Neural cell (in vitro differentiated cells): ENCODE measurements around the gene STEAP2. TPM values are rescaled to one million over a fixed set of nuclear protein-coding genes. Genes with fewer than 3 reads are reported as not detected.
A peak's percentile ranks its signal among the peaks of the same experiment; 100 is the strongest.

Experiments used
- H2AFZ ChIP-seq: fragments of 200-600, 300-800 bp; sonication (generic), shearing (Covaris generic); 2 replicates; pipeline ENCODE4 v1.6.0; 2014; ENCODE audit warnings: low read depth, mild to moderate bottlenecking, antibody characterized with exemption, low read length, moderate library complexity
- H3F3A ChIP-seq: fragments of 200-600 bp; shearing (Covaris generic); 2 replicates; pipeline ENCODE4 v1.6.1; 2016; ENCODE audit warnings: mild to moderate bottlenecking, moderate library complexity, mixed read lengths, antibody characterized with exemption, low read length; ENCODE audit not compliant: insufficient read depth, poor library complexity, severe bottlenecking
- H3K27ac ChIP-seq: fragments of 200-600, 300-800 bp; sonication (generic), shearing (Covaris generic); 2 replicates; pipeline ENCODE4 v1.5.1; 2014; ENCODE audit warnings: mild to moderate bottlenecking, low read length, moderate library complexity
- H3K27me3 ChIP-seq: fragments of 300-800, 200-600 bp; sonication (generic), shearing (Covaris generic); 2 replicates; pipeline ENCODE4 v1.6.0; 2014; ENCODE audit warnings: mild to moderate bottlenecking, low read depth, low read length, moderate library complexity; ENCODE audit not compliant: insufficient read depth
- H3K36me3 ChIP-seq: fragments of 300-800, 200-600 bp; sonication (generic), shearing (Covaris generic); 2 replicates; pipeline ENCODE4 v1.5.1; 2014; ENCODE audit warnings: mild to moderate bottlenecking, antibody characterized with exemption, low read length, moderate library complexity; ENCODE audit not compliant: insufficient read depth
- H3K4me2 ChIP-seq: fragments of 300-800, 200-600 bp; sonication (generic), shearing (Covaris generic); 2 replicates; pipeline ENCODE4 v1.6.0; 2014; ENCODE audit warnings: mild to moderate bottlenecking, low read length
- H3K4me3 ChIP-seq: fragments of 300-800, 200-600 bp; sonication (generic), shearing (Covaris generic); 2 replicates; pipeline ENCODE4 v1.5.1; 2014; ENCODE audit warnings: mild to moderate bottlenecking, low read length, moderate library complexity
- H3K79me2 ChIP-seq: fragments of 200-600 bp; shearing (Covaris generic); replicated peaks from 2 replicates; pipeline ENCODE4 v1.6.0; 2014; ENCODE audit warnings: mild to moderate bottlenecking, low read length, moderate library complexity; ENCODE audit not compliant: insufficient read depth
- H3K9ac ChIP-seq: fragments of 300-800, 200-600 bp; sonication (generic), shearing (Covaris generic); 2 replicates; pipeline ENCODE4 v1.6.1; 2016; ENCODE audit warnings: mild to moderate bottlenecking, low read length, mixed read lengths
- H3K9me2 ChIP-seq: fragments of 200-600 bp; shearing (Covaris generic); 2 replicates; pipeline ENCODE4 v1.6.1; 2016; ENCODE audit warnings: mild to moderate bottlenecking, low read length, mixed read lengths; ENCODE audit not compliant: insufficient read depth
- H3K9me3 ChIP-seq: fragments of 200-600, 300-800 bp; sonication (generic), shearing (Covaris generic); 2 replicates; pipeline ENCODE4 v1.6.1; 2016; ENCODE audit warnings: mild to moderate bottlenecking, mixed run types, low read length, moderate library complexity, mixed read lengths
- H4K20me1 ChIP-seq: fragments of 200-600 bp; shearing (Covaris generic); 2 replicates; pipeline ENCODE4 v1.6.1; 2016; ENCODE audit warnings: mild to moderate bottlenecking, mixed run types; ENCODE audit not compliant: insufficient read depth
- EP300 ChIP-seq: fragments of 450-650 bp; conservative IDR thresholded peaks from 2 replicates; pipeline ENCODE4 v1.6.1; 2014; ENCODE audit warnings: antibody characterized with exemption, mild to moderate bottlenecking, moderate library complexity; ENCODE audit not compliant: poor library complexity, severe bottlenecking
- EZH2 ChIP-seq: fragments of 200-600, 300-800 bp; shearing (Covaris generic), sonication (generic); IDR thresholded peaks from 2 replicates; pipeline ENCODE4 v1.6.1; 2014; ENCODE audit warnings: antibody characterized with exemption, low read length, borderline replicate concordance, mild to moderate bottlenecking; ENCODE audit not compliant: insufficient read depth, poor library complexity, severe bottlenecking
- MXI1 ChIP-seq: fragments of 450-650 bp; conservative IDR thresholded peaks from 2 replicates; pipeline ENCODE4 v1.6.1; 2014; ENCODE audit warnings: antibody characterized with exemption, mild to moderate bottlenecking; ENCODE audit not compliant: poor library complexity, severe bottlenecking
- POLR2AphosphoS5 ChIP-seq: IDR thresholded peaks from 2 replicates; pipeline ENCODE4 v1.6.1; 2012
- RAD21 ChIP-seq: fragments of 450-650 bp; conservative IDR thresholded peaks from 2 replicates; pipeline ENCODE4 v1.6.1; 2014; ENCODE audit warnings: antibody characterized with exemption, mild to moderate bottlenecking, moderate library complexity
- SMC3 ChIP-seq: fragments of 450-650 bp; conservative IDR thresholded peaks from 2 replicates; pipeline ENCODE4 v1.6.1; 2014; ENCODE audit warnings: antibody characterized with exemption, mild to moderate bottlenecking, moderate library complexity; ENCODE audit not compliant: poor library complexity
- TAF1 ChIP-seq: IDR thresholded peaks from 2 replicates; pipeline ENCODE4 v1.6.1; 2012; ENCODE audit warnings: low read depth
- polyA plus RNA-seq: library from polyadenylated mRNA; depleted of rRNA; stranded (reverse); fragments of >200 nt; gene quantifications from 2 replicates; pipeline ENCODE4 v1.2.3, GENCODE V29; 2014
- TF ChIP-seq, protein P1 (sequence below): fragments of 450-650 bp; IDR thresholded peaks from 2 replicates; pipeline ENCODE4 v1.5.1; 2014; ENCODE audit warnings: antibody characterized with exemption, mild to moderate bottlenecking, moderate library complexity; ENCODE audit not compliant: poor library complexity, severe bottlenecking
- TF ChIP-seq, protein P2 (sequence below): IDR thresholded peaks from 2 replicates; pipeline ENCODE4 v1.6.1; 2012; ENCODE audit warnings: borderline replicate concordance

Gene STEAP2
- polyA plus RNA-seq, 1 donor from 2014 or later, result 5.9 TPM

DNA sequence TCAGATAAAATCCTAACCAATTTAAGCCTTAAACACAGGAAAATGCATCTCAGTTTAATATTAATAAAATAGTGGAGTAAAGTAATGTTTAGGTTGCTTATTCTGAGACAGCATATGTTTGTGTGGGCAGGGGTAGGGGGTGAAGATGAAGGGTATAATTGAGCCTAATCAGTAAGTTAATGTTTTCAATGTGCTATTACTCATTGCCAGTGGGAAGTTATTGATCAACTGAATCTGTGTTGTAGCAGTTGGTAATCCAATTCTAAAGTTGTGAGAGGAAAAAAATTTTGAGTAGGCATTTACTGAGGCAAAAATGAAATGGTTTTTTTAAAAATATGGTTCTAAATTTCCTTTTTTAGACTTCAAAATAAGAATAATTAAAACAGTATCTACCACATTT, 49.9 kb downstream of the STEAP2 start:
- Histone ChIP-seq H3K9me2 (no peaks in the 10 kb centered on the region), H4K20me1 (no peaks in the 10 kb centered on the region), H3K4me2 (no peak overlapping the region), H3K79me2 (no peaks in the 10 kb centered on the region), H2AFZ (no peak overlapping the region), H3K9ac (no peak overlapping the region), H3K9me3 (no peaks in the 10 kb centered on the region), H3K27ac (no peak overlapping the region), H3K27me3 (no peaks in the 10 kb centered on the region), H3K4me3 (no peak overlapping the region), H3K36me3 (no peaks in the 10 kb centered on the region), H3F3A (no peaks in the 10 kb centered on the region)
- no peak for TF ChIP-seq POLR2AphosphoS5
- no peak for TF ChIP-seq SMC3
- TF ChIP-seq, protein P1, sequence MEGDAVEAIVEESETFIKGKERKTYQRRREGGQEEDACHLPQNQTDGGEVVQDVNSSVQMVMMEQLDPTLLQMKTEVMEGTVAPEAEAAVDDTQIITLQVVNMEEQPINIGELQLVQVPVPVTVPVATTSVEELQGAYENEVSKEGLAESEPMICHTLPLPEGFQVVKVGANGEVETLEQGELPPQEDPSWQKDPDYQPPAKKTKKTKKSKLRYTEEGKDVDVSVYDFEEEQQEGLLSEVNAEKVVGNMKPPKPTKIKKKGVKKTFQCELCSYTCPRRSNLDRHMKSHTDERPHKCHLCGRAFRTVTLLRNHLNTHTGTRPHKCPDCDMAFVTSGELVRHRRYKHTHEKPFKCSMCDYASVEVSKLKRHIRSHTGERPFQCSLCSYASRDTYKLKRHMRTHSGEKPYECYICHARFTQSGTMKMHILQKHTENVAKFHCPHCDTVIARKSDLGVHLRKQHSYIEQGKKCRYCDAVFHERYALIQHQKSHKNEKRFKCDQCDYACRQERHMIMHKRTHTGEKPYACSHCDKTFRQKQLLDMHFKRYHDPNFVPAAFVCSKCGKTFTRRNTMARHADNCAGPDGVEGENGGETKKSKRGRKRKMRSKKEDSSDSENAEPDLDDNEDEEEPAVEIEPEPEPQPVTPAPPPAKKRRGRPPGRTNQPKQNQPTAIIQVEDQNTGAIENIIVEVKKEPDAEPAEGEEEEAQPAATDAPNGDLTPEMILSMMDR, result no peak
- TF ChIP-seq TAF1, result no peak
- TF ChIP-seq, protein P2, sequence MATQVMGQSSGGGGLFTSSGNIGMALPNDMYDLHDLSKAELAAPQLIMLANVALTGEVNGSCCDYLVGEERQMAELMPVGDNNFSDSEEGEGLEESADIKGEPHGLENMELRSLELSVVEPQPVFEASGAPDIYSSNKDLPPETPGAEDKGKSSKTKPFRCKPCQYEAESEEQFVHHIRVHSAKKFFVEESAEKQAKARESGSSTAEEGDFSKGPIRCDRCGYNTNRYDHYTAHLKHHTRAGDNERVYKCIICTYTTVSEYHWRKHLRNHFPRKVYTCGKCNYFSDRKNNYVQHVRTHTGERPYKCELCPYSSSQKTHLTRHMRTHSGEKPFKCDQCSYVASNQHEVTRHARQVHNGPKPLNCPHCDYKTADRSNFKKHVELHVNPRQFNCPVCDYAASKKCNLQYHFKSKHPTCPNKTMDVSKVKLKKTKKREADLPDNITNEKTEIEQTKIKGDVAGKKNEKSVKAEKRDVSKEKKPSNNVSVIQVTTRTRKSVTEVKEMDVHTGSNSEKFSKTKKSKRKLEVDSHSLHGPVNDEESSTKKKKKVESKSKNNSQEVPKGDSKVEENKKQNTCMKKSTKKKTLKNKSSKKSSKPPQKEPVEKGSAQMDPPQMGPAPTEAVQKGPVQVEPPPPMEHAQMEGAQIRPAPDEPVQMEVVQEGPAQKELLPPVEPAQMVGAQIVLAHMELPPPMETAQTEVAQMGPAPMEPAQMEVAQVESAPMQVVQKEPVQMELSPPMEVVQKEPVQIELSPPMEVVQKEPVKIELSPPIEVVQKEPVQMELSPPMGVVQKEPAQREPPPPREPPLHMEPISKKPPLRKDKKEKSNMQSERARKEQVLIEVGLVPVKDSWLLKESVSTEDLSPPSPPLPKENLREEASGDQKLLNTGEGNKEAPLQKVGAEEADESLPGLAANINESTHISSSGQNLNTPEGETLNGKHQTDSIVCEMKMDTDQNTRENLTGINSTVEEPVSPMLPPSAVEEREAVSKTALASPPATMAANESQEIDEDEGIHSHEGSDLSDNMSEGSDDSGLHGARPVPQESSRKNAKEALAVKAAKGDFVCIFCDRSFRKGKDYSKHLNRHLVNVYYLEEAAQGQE, result no peak
- TF ChIP-seq EZH2, result no peak
- TF ChIP-seq RAD21, result no peak
- TF ChIP-seq MXI1, result no peak
- no peak for TF ChIP-seq EP300

DNA sequence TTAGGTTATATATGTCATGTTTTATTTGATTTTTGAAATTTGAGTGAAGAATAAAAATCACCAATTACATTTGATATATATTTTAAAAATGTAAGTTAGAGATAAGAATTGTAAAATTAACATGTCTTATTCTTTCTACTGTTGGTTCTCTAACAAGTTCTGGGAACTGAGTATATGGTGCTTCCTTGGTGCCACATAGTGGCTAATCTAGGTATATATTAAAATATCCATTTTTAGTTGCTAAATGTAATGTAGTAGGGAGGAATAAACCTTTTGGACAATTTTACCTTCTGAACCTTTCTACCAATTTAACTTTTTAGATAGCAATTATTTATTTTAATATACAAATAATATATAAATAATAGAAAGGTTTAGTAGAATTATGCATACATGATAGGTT, 50.9 kb downstream of the STEAP2 start:
- H3K27ac ChIP-seq, result no peak overlapping the region
- no peaks in the 10 kb centered on the region for H3F3A ChIP-seq
- no peaks in the 10 kb centered on the region for H3K79me2 ChIP-seq
- no peaks in the 10 kb centered on the region for H3K9me2 ChIP-seq
- H3K9ac ChIP-seq, result no peak overlapping the region
- no peaks in the 10 kb centered on the region for H3K36me3 ChIP-seq
- no peak overlapping the region for H2AFZ ChIP-seq
- H3K4me2 ChIP-seq, result no peak overlapping the region
- no peaks in the 10 kb centered on the region for H4K20me1 ChIP-seq
- no peaks in the 10 kb centered on the region for H3K27me3 ChIP-seq
- peak; percentile 70 for TF ChIP-seq RAD21
- TF ChIP-seq SMC3, result peak; percentile 70
- no peak for TF ChIP-seq MXI1
- TF ChIP-seq, protein P2, result no peak
- no peak for TF ChIP-seq EP300
- no peak for TF ChIP-seq POLR2AphosphoS5
- TF ChIP-seq, protein P1, result peak; percentile 62
- no peak for TF ChIP-seq TAF1
- no peaks in the 10 kb centered on the region for H3K9me3 ChIP-seq
- H3K4me3 ChIP-seq, result no peak overlapping the region
